H1 (cell line): ENCODE results near the gene C2orf74. TPM values are rescaled to one million over a fixed set of nuclear protein-coding genes. Genes with fewer than 3 reads are reported as not detected.

Experiments used
- CTCF ChIA-PET: fragments of 300-600 bp; sonication (Branson Sonifier 250); formaldehyde crosslinking; loops from one replicate; lab custom pipeline; 2021; ENCODE audit not compliant: partially characterized antibody; lab: Charles Lee
- POLR2A ChIA-PET: fragments of 300-600 bp; sonication (Branson Sonifier 250); formaldehyde crosslinking; loops from one replicate; lab custom pipeline; 2021; ENCODE audit warnings: inconsistent platforms; ENCODE audit not compliant: partially characterized antibody; lab: Charles Lee
- DNase-seq, 2 experiments: peaks; one replicate each; pipeline versions ENCODE4 v3.0.0 to v3.0.0-alpha.2; 2010 to 2022; ENCODE audit warnings: low spot score in 2 of 2, low read depth in 1 of 2, mixed read lengths in 1 of 2
- FAIRE-seq: peaks from 2 replicates; lab custom pipeline; 2011; peaks lifted over from hg19 to GRCh38; lab: Jason Lieb, UNC
- H2AFZ ChIP-seq: 2 replicates; pipeline ENCODE4 v1.8.1; 2012; ENCODE audit warnings: low read length, inconsistent platforms
- H2AK5ac ChIP-seq: 2 replicates; pipeline ENCODE4 v1.6.1; 2013; ENCODE audit warnings: low read depth, low read length
- H2BK120ac ChIP-seq: replicated peaks from 2 replicates; pipeline ENCODE3; 2013; ENCODE audit warnings: low read depth, low read length, inconsistent platforms
- H2BK12ac ChIP-seq: 2 replicates; pipeline ENCODE4 v1.6.1; 2013; ENCODE audit warnings: low read depth, low read length
- H2BK15ac ChIP-seq: 2 replicates; pipeline ENCODE4 v1.6.1; 2013; ENCODE audit warnings: low read length
- H2BK20ac ChIP-seq: 2 replicates; pipeline ENCODE4 v1.6.1; 2013; ENCODE audit warnings: low read length
- H2BK5ac ChIP-seq: 2 replicates; pipeline ENCODE4 v1.6.1; 2013; ENCODE audit warnings: low read depth, low read length
- H3K14ac ChIP-seq: 2 replicates; pipeline ENCODE4 v1.6.1; 2013; ENCODE audit warnings: inconsistent platforms; ENCODE audit not compliant: insufficient read length
- H3K18ac ChIP-seq: 2 replicates; pipeline ENCODE4 v1.6.1; 2013; ENCODE audit warnings: low read length; ENCODE audit errors: extremely low read depth
- H3K23ac ChIP-seq: 2 replicates; pipeline ENCODE4 v1.6.1; 2013; ENCODE audit warnings: inconsistent platforms; ENCODE audit not compliant: insufficient read length
- H3K23me2 ChIP-seq: 2 replicates; pipeline ENCODE4 v1.6.1; 2013; ENCODE audit warnings: low read depth, low read length
- H3K27ac ChIP-seq: 2 replicates; pipeline ENCODE4 v1.6.1; 2011; ENCODE audit warnings: low read depth, low read length, inconsistent platforms
- H3K27me3 ChIP-seq, 4 experiments: replicated peaks in 1 of 4; 1 replicate in 1 of 4; 2 replicates in 3 of 4; pipeline versions ENCODE4 v1.6.1 to v1.8.1; 2011 to 2013; ENCODE audit warnings: low read length in 3 of 4, mild to moderate bottlenecking in 3 of 4, inconsistent platforms in 2 of 4, mixed read lengths in 2 of 4, moderate library complexity in 1 of 4; ENCODE audit not compliant: control insufficient read depth in 3 of 4, insufficient read depth in 3 of 4; ENCODE audit errors: extremely low read depth in 1 of 4
- H3K36me3 ChIP-seq, 4 experiments: 2 replicates each; pipeline versions ENCODE4 v1.6.1 to v1.8.1; 2011 to 2013; ENCODE audit warnings: mild to moderate bottlenecking in 4 of 4, low read length in 3 of 4, moderate library complexity in 2 of 4, control low read depth in 1 of 4, inconsistent platforms in 1 of 4; ENCODE audit not compliant: insufficient read depth in 4 of 4, control insufficient read depth in 2 of 4
- H3K4ac ChIP-seq: replicated peaks from 2 replicates; pipeline ENCODE3; 2013; ENCODE audit warnings: low read length, low read depth, mixed read lengths, inconsistent platforms; ENCODE audit not compliant: insufficient read length
- H3K4me1 ChIP-seq, 4 experiments: replicated peaks in 1 of 4; 1 replicate in 1 of 4; 2 replicates in 3 of 4; pipeline versions ENCODE4 v1.6.1 to v1.8.1; 2011 to 2013; ENCODE audit warnings: low read length in 3 of 4, inconsistent platforms in 2 of 4, mixed read lengths in 1 of 4; ENCODE audit not compliant: insufficient read depth in 4 of 4, control insufficient read depth in 3 of 4
- H3K4me2 ChIP-seq, 2 experiments: 2 replicates each; pipeline versions ENCODE4 v1.6.1 to v1.8.1; 2011 to 2013; ENCODE audit warnings: low read depth in 2 of 2, low read length in 2 of 2, control low read depth in 1 of 2, inconsistent platforms in 1 of 2, mild to moderate bottlenecking in 1 of 2; ENCODE audit not compliant: insufficient read depth in 1 of 2
- H3K4me3 ChIP-seq, 4 experiments: fragments of 200-600, 300-600 bp in 1 of 4; sonication (generic), shearing (Covaris generic), sonication (Bioruptor Twin) in 1 of 4; 2 replicates each; pipeline versions ENCODE4 v1.5.1 to v1.8.1; 2011 to 2016; ENCODE audit warnings: low read length in 4 of 4, low read depth in 3 of 4, control low read depth in 2 of 4, inconsistent platforms in 2 of 4, mild to moderate bottlenecking in 2 of 4, mixed read lengths in 1 of 4, moderate library complexity in 1 of 4; ENCODE audit not compliant: insufficient read depth in 2 of 4; ENCODE audit errors: extremely low read depth in 1 of 4
- H3K56ac ChIP-seq: replicated peaks from 2 replicates; pipeline ENCODE3; 2013; ENCODE audit warnings: low read depth, mild to moderate bottlenecking, mixed read lengths, low read length, inconsistent platforms; ENCODE audit not compliant: insufficient read length
- H3K79me1 ChIP-seq: 2 replicates; pipeline ENCODE4 v1.6.1; 2013; ENCODE audit warnings: low read depth, low read length, control low read depth
- H3K79me2 ChIP-seq, 2 experiments: 2 replicates each; pipeline versions ENCODE4 v1.6.1 to v1.8.1; 2012 to 2013; ENCODE audit warnings: low read length in 2 of 2, mild to moderate bottlenecking in 2 of 2, inconsistent platforms in 1 of 2; ENCODE audit not compliant: insufficient read depth in 2 of 2, control insufficient read depth in 1 of 2
- H3K9ac ChIP-seq, 4 experiments: replicated peaks in 1 of 4; 1 replicate in 1 of 4; 2 replicates in 3 of 4; pipeline versions ENCODE4 v1.6.1 to v1.8.1; 2011 to 2013; ENCODE audit warnings: low read depth in 3 of 4, low read length in 3 of 4, control low read depth in 2 of 4, mild to moderate bottlenecking in 2 of 4, moderate library complexity in 2 of 4, inconsistent platforms in 1 of 4; ENCODE audit errors: extremely low read depth in 1 of 4
- H3K9me3 ChIP-seq, 2 experiments: 2 replicates each; pipeline versions ENCODE4 v1.6.1 to v1.8.1; 2012 to 2013; ENCODE audit warnings: mild to moderate bottlenecking in 2 of 2, moderate library complexity in 2 of 2, control low read depth in 1 of 2, inconsistent platforms in 1 of 2, low read depth in 1 of 2, low read length in 1 of 2, mixed read lengths in 1 of 2; ENCODE audit not compliant: insufficient read depth in 2 of 2
- H4K20me1 ChIP-seq, 2 experiments: replicated peaks in 1 of 2; 2 replicates each; pipeline versions ENCODE3 to v1.8.1; 2011 to 2013; ENCODE audit warnings: inconsistent platforms in 2 of 2, low read length in 2 of 2, mild to moderate bottlenecking in 1 of 2; ENCODE audit not compliant: insufficient read depth in 2 of 2, control insufficient read depth in 1 of 2
- H4K5ac ChIP-seq: 2 replicates; pipeline ENCODE4 v1.6.1; 2013; ENCODE audit warnings: low read length, low read depth, mixed read lengths, inconsistent platforms; ENCODE audit not compliant: insufficient read length
- H4K8ac ChIP-seq: 2 replicates; pipeline ENCODE4 v1.8.0; 2013; ENCODE audit warnings: mild to moderate bottlenecking, moderate library complexity, low read length, inconsistent platforms; ENCODE audit not compliant: insufficient read depth; ENCODE audit errors: extremely low read depth
- H4K91ac ChIP-seq: replicated peaks from 2 replicates; pipeline ENCODE3; 2013; ENCODE audit warnings: low read length, mixed read lengths, inconsistent platforms; ENCODE audit not compliant: insufficient read length
- BCL11A ChIP-seq, 2 experiments: IDR thresholded peaks; one replicate each; pipeline ENCODE4 v1.6.1; 2011; ENCODE audit warnings: low read depth in 2 of 2, low read length in 2 of 2, mild to moderate bottlenecking in 2 of 2
- BRCA1 ChIP-seq: IDR thresholded peaks from 2 replicates; pipeline ENCODE4 v1.6.1; 2012; ENCODE audit warnings: low read depth, low read length, improper control_type of control experiment
- EZH2 ChIP-seq: fragments of 200-600 bp; sonication (generic); IDR thresholded peaks from 2 replicates; pipeline ENCODE4 v1.7.1; 2012; ENCODE audit warnings: low read depth, mild to moderate bottlenecking, moderate library complexity, low read length, inconsistent platforms; ENCODE audit not compliant: severe bottlenecking
- FOSL1 ChIP-seq: IDR thresholded peaks from 2 replicates; pipeline ENCODE4 v1.6.1; 2011; ENCODE audit warnings: mild to moderate bottlenecking, low read depth, low read length, moderate library complexity; ENCODE audit not compliant: insufficient read depth
- HDAC6 ChIP-seq: IDR thresholded peaks from one replicate; pipeline ENCODE4 v1.7.1; 2012; ENCODE audit warnings: low read depth, mild to moderate bottlenecking, inconsistent platforms, low read length, moderate library complexity
- KDM5A ChIP-seq: fragments of 200-600 bp; IDR thresholded peaks from 2 replicates; pipeline ENCODE4 v1.7.1; 2012; ENCODE audit warnings: mild to moderate bottlenecking, low read length, inconsistent platforms, mixed read lengths
- MAFK ChIP-seq: IDR thresholded peaks from 2 replicates; pipeline ENCODE4 v1.6.1; 2012; ENCODE audit warnings: low read depth, mild to moderate bottlenecking, improper control_type of control experiment, low read length
- NANOG ChIP-seq: IDR thresholded peaks from 2 replicates; pipeline ENCODE4 v1.6.1; 2011; ENCODE audit warnings: low read length, low read depth, mild to moderate bottlenecking, inconsistent platforms; ENCODE audit not compliant: insufficient read depth, poor library complexity, severe bottlenecking
- PHF8 ChIP-seq: fragments of 200-600 bp; sonication (generic); conservative IDR thresholded peaks from 2 replicates; pipeline ENCODE4 v1.7.1; 2012; ENCODE audit warnings: low read depth, mild to moderate bottlenecking, inconsistent platforms, low read length, moderate library complexity
- RBBP5 ChIP-seq: IDR thresholded peaks from 2 replicates; pipeline ENCODE4 v1.7.1; 2012; ENCODE audit warnings: low read depth, mild to moderate bottlenecking, inconsistent platforms, low read length, moderate library complexity, borderline replicate concordance
- SRF ChIP-seq: IDR thresholded peaks from 2 replicates; pipeline ENCODE4 v1.6.1; 2011; ENCODE audit warnings: mild to moderate bottlenecking, low read depth, low read length, moderate library complexity
- TCF12 ChIP-seq: IDR thresholded peaks from 2 replicates; pipeline ENCODE4 v1.6.1; 2011; ENCODE audit warnings: low read depth, mild to moderate bottlenecking, low read length
- WGBS, 2 experiments: shearing (Covaris generic) in 1 of 2; methylation state at CpG; one replicate each; pipeline versions ENCODE4 v1.1.6 to v1.1.7; 2013 to 2015; ENCODE audit warnings: low lambda C conversion rate in 2 of 2, mixed read lengths in 2 of 2, inconsistent platforms in 1 of 2, low coverage in 1 of 2, missing lambda C conversion rate in 1 of 2; ENCODE audit not compliant: insufficient replicate concordance in 2 of 2, insufficient coverage in 1 of 2, insufficient read length in 1 of 2; ENCODE audit errors: extremely low coverage in 1 of 2, missing lambda C conversion rate in 1 of 2; 5-methylcytosine and 5-hydroxymethylcytosine counted together
- polyA plus RNA-seq, 7 experiments: library from polyadenylated mRNA; depleted of rRNA in 3 of 7; stranded (reverse) in 5 of 7; unstranded in 2 of 7; fragments of >200 nt in 5 of 7; fragments of 200-250 nt in 2 of 7; gene quantifications; 1 replicate in 5 of 7; 2 replicates in 1 of 7; 4 replicates in 1 of 7; pipeline versions ENCODE4 v1.2.1 to v1.2.3, GENCODE V29; 2011 to 2013; ENCODE audit warnings: missing spikeins in 2 of 7, mixed read lengths in 2 of 7
- total RNA-seq: library from RNA; stranded (reverse); fragmentation: NEBNext Ultra II Directional; extraction: Animal tissue kit (Norgen Biotek cat#: 25700); gene quantifications from 2 replicates; pipeline ENCODE4 v1.2.1, GENCODE V29; 2021
- TF ChIP-seq, protein P1 (sequence below): IDR thresholded peaks from 2 replicates; pipeline ENCODE4 v1.6.1; 2012; ENCODE audit warnings: low read length, inconsistent platforms

The C2orf74 gene
- total and polyA plus RNA-seq, 2 of the 8 experiments (the other 6 are each of a cell fraction or from before 2014, with no cell fraction given): 2.6 to 9.3 TPM

DNA sequence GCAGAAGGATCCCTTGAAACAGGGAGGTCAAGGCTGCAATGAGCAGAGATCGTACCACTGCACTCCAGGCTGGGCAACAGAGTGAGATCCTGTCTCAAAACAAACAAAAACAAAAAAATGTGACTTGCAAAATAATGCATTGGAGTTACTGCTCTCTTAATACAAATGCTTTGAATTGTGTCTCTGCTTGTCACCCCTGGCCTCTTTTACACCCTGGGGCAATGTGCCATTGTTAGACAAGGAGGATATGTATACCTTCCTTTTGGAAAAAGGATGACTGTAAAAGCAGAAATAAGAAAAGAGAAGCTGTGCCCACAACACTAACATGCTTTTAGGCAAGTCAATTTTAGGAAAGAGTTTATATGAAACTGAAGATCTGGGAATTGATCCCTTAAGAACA, 20.8 kb upstream of the C2orf74 start:
- no peak overlapping the region for H2BK12ac ChIP-seq
- H4K20me1 ChIP-seq: no peaks in the 10 kb centered on the region
- no peak overlapping the region for H2AFZ ChIP-seq
- H3K56ac ChIP-seq: no peak overlapping the region
- no peak overlapping the region for H2AK5ac ChIP-seq
- no peak overlapping the region for H3K4ac ChIP-seq
- H3K23me2 ChIP-seq: no peaks in the 10 kb centered on the region
- ChIA-PET POLR2A (no interaction called here), CTCF (interaction anchor here (1.5 kb wide), 1 partner anchor 10 kb away, joined by 3 read pairs; no protein-coding TSS in a partner anchor)
- no peaks in the 10 kb centered on the region for H3K79me1 ChIP-seq
- H2BK15ac ChIP-seq: no peak overlapping the region
- H4K5ac ChIP-seq: no peak overlapping the region
- H2BK5ac ChIP-seq: no peak overlapping the region
- H3K4me3 ChIP-seq: no peak overlapping the region
- H2BK120ac ChIP-seq: no peak overlapping the region
- H3K23ac ChIP-seq: no peak overlapping the region
- H3K79me2 ChIP-seq: no peaks in the 10 kb centered on the region
- no peaks in the 10 kb centered on the region for H3K27me3 ChIP-seq
- H3K4me2 ChIP-seq: no peak overlapping the region
- no peak for DNase-seq
- no peak overlapping the region for H3K18ac ChIP-seq
- H4K8ac ChIP-seq: no peak overlapping the region
- no peaks in the 10 kb centered on the region; a peak in 1 of 4 replicates for H3K9me3 ChIP-seq
- no peak overlapping the region for H3K27ac ChIP-seq
- FAIRE-seq: no peak
- H3K14ac ChIP-seq: no peak overlapping the region
- H3K36me3 ChIP-seq: no peaks in the 10 kb centered on the region
- no peaks in the 10 kb centered on the region for H3K4me1 ChIP-seq
- no peak overlapping the region for H4K91ac ChIP-seq
- WGBS, 2 experiments: 89% methylated on average over 1 of the region's 1 CpG; no CpG with 5 or more reads in 1 of the 2 experiments
- H3K9ac ChIP-seq: no peak overlapping the region
- no peak overlapping the region for H2BK20ac ChIP-seq
- TF ChIP-seq FOSL1: no peak
- TF ChIP-seq NANOG: no peak
- no peak for TF ChIP-seq RBBP5
- TF ChIP-seq TCF12: no peak
- TF ChIP-seq PHF8: no peak
- TF ChIP-seq BRCA1: no peak
- no peak for TF ChIP-seq MAFK
- no peak for TF ChIP-seq HDAC6
- no peak for TF ChIP-seq BCL11A (IDR thresholded peaks at IDR 0.05; ENCODE audit: low read depth in 2 of 2, low read length in 2 of 2)
- TF ChIP-seq, protein P1, sequence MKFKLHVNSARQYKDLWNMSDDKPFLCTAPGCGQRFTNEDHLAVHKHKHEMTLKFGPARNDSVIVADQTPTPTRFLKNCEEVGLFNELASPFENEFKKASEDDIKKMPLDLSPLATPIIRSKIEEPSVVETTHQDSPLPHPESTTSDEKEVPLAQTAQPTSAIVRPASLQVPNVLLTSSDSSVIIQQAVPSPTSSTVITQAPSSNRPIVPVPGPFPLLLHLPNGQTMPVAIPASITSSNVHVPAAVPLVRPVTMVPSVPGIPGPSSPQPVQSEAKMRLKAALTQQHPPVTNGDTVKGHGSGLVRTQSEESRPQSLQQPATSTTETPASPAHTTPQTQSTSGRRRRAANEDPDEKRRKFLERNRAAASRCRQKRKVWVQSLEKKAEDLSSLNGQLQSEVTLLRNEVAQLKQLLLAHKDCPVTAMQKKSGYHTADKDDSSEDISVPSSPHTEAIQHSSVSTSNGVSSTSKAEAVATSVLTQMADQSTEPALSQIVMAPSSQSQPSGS: no peak
- TF ChIP-seq SRF: no peak
- TF ChIP-seq KDM5A: no peak
- no peak for TF ChIP-seq EZH2
